Prostate gland (tissue), 2 donors: ENCODE data around the gene ZBTB45.

Experiments
- CTCF ChIP-seq, 4 experiments: fragments of 200-600 bp in 2 of 4; fragments of 450-650 bp in 2 of 4; sonication (generic) in 2 of 4; IDR thresholded peaks; 1 replicate in 3 of 4; 2 replicates in 1 of 4; pipeline ENCODE4 v1.5.1; 2016 to 2019; ENCODE audit warnings: antibody characterized with exemption in 4 of 4, mild to moderate bottlenecking in 2 of 4, moderate library complexity in 2 of 4
- POLR2A ChIP-seq: fragments of 450-650 bp; IDR thresholded peaks from one replicate; pipeline ENCODE4 v1.6.1; 2016; ENCODE audit warnings: antibody characterized with exemption, mild to moderate bottlenecking
- POLR2AphosphoS5 ChIP-seq: sonication (generic); formaldehyde crosslinking; IDR thresholded peaks from one replicate; pipeline ENCODE4 v1.6.1; 2017; ENCODE audit warnings: antibody characterized with exemption

GRCh38 chr19:58471736-58472135 lies 47.9 kb downstream of the ZBTB45 start:
- TF ChIP-seq POLR2A (no peak), CTCF (IDR thresholded peaks at IDR 0.05) (no peak), POLR2AphosphoS5 (no peak)
